Neural crest cell (in vitro differentiated cells): ENCODE data around the gene NEIL1. TPM values are rescaled to one million over a fixed set of nuclear protein-coding genes. Genes with fewer than 3 reads are reported as not detected.

Experiments used
- DNase-seq: peaks from one replicate; pipeline ENCODE4 v3.0.0; 2021; ENCODE audit warnings: low read depth, mixed read lengths, low spot score
- H3K27ac Mint-ChIP-seq: one replicate; pipeline ENCODE4 v1.8.0; 2021; ENCODE audit warnings: mild to moderate bottlenecking, mixed read lengths; ENCODE audit not compliant: unreplicated experiment
- H3K27me3 Mint-ChIP-seq: 2 replicates; pipeline ENCODE4 v1.8.0; 2021; ENCODE audit warnings: low read depth, mild to moderate bottlenecking, mixed read lengths
- H3K36me3 Mint-ChIP-seq: 2 replicates; pipeline ENCODE4 v1.8.0; 2021; ENCODE audit warnings: low read depth, mild to moderate bottlenecking, mixed read lengths
- H3K4me1 Mint-ChIP-seq: 2 replicates; pipeline ENCODE4 v1.8.0; 2021; ENCODE audit warnings: mixed read lengths
- H3K4me3 Mint-ChIP-seq: one replicate; pipeline ENCODE4 v1.8.0; 2021; ENCODE audit warnings: mild to moderate bottlenecking, mixed read lengths
- H3K9me3 Mint-ChIP-seq: 2 replicates; pipeline ENCODE4 v1.8.0; 2021; ENCODE audit warnings: mixed read lengths
- CTCF ChIP-seq: fragments of 200-600 bp; sonication (generic); conservative IDR thresholded peaks from 2 replicates; pipeline ENCODE4 v1.5.0; 2021; ENCODE audit warnings: antibody characterized with exemption, mild to moderate bottlenecking
- total RNA-seq: library from RNA; stranded (reverse); gene quantifications from 2 replicates; pipeline ENCODE4 v1.2.1, GENCODE V29; 2021

Gene NEIL1
- total RNA-seq, 1 donor from 2014 or later, result 20.4 TPM

- no peak overlapping the region for H3K27ac Mint-ChIP-seq
- H3K9me3 Mint-ChIP-seq, result no peaks in the 10 kb centered on the region
- H3K36me3 Mint-ChIP-seq, result no peaks in the 10 kb centered on the region
- H3K4me1 Mint-ChIP-seq, result no peaks in the 10 kb centered on the region
- H3K27me3 Mint-ChIP-seq, result no peaks in the 10 kb centered on the region
- DNase-seq, result no peak
- H3K4me3 Mint-ChIP-seq, result no peak overlapping the region
- TF ChIP-seq CTCF, result no peak
These were observed 11.3 kb downstream of the NEIL1 start for GRCh38 chr15:75357976-75358673.

GRCh38 chr15:75358771-75359536 is 12.1 kb downstream of the NEIL1 start:
- Mint-ChIP-seq H3K27ac (no peak overlapping the region), H3K27me3 (no peaks in the 10 kb centered on the region), H3K36me3 (no peaks in the 10 kb centered on the region), H3K9me3 (no peaks in the 10 kb centered on the region), H3K4me1 (no peaks in the 10 kb centered on the region), H3K4me3 (no peak overlapping the region)
- no peak for TF ChIP-seq CTCF
- no peak for DNase-seq

GRCh38 chr15:75359537-75360250 is 12.9 kb downstream of the NEIL1 start:
- TF ChIP-seq CTCF, result no peak
- Mint-ChIP-seq H3K4me1 (no peaks in the 10 kb centered on the region), H3K4me3 (no peak overlapping the region), H3K36me3 (no peaks in the 10 kb centered on the region), H3K27me3 (no peaks in the 10 kb centered on the region), H3K9me3 (no peaks in the 10 kb centered on the region), H3K27ac (peak overlapping the region; percentile 12)
- DNase-seq, result no peak

GRCh38 chr15:75360391-75360790 is 13.6 kb downstream of the NEIL1 start:
- no peaks in the 10 kb centered on the region for H3K9me3 Mint-ChIP-seq
- no peaks in the 10 kb centered on the region for H3K36me3 Mint-ChIP-seq
- H3K4me1 Mint-ChIP-seq, result no peaks in the 10 kb centered on the region
- H3K4me3 Mint-ChIP-seq, result peak overlapping the region; percentile 10
- TF ChIP-seq CTCF, result no peak
- DNase-seq, result no peak
- H3K27me3 Mint-ChIP-seq, result no peaks in the 10 kb centered on the region
- H3K27ac Mint-ChIP-seq, result no peak overlapping the region

- TF ChIP-seq CTCF, result no peak
- no peak for DNase-seq
- Mint-ChIP-seq H3K27ac (no peak overlapping the region), H3K4me1 (no peaks in the 10 kb centered on the region), H3K9me3 (no peaks in the 10 kb centered on the region), H3K4me3 (peak overlapping the region; percentile 10), H3K27me3 (no peaks in the 10 kb centered on the region), H3K36me3 (no peaks in the 10 kb centered on the region)
These were observed 14.0 kb downstream of the NEIL1 start for GRCh38 chr15:75360856-75361255.
